HFFc6 (cell line): ENCODE measurements around the gene MAEA. TPM values are rescaled to one million over a fixed set of nuclear protein-coding genes. Genes with fewer than 3 reads are reported as not detected.

Experiments used
- DNase-seq: peaks from one replicate; pipeline ENCODE4 v3.0.0-alpha.2; 2018
- H3K27ac Mint-ChIP-seq: 2 replicates; pipeline ENCODE4 v1.8.0; 2020; ENCODE audit warnings: mild to moderate bottlenecking, mixed read lengths
- H3K27me3 Mint-ChIP-seq: 2 replicates; pipeline ENCODE4 v1.8.0; 2021; ENCODE audit warnings: mild to moderate bottlenecking, moderate library complexity, mixed read lengths; ENCODE audit not compliant: insufficient read depth
- H3K36me3 Mint-ChIP-seq: 2 replicates; pipeline ENCODE4 v1.8.0; 2021; ENCODE audit warnings: low read depth, mixed read lengths
- H3K4me1 Mint-ChIP-seq: 2 replicates; pipeline ENCODE4 v1.8.0; 2020; ENCODE audit warnings: low read depth, mixed read lengths
- H3K4me3 Mint-ChIP-seq: 2 replicates; pipeline ENCODE4 v1.8.0; 2020; ENCODE audit warnings: mild to moderate bottlenecking, moderate library complexity, mixed read lengths
- H3K9me3 Mint-ChIP-seq: 2 replicates; pipeline ENCODE4 v1.8.0; 2020; ENCODE audit warnings: mild to moderate bottlenecking, mixed read lengths
- total RNA-seq, 6 experiments: library from RNA; stranded (reverse); fragmentation: NEBNext Ultra II Directional; extraction: Animal tissue kit (Norgen Biotek cat#: 25700); gene quantifications; 2 replicates in 1 of 6; 3 replicates in 5 of 6; pipeline ENCODE4 v1.2.3, GENCODE V29; 2021
- TF ChIP-seq, protein P1 (sequence below): fragments of 200-600 bp; sonication (generic); IDR thresholded peaks from 2 replicates; pipeline ENCODE4 v1.5.0; 2021; ENCODE audit warnings: antibody characterized with exemption, mild to moderate bottlenecking

The MAEA gene
- total RNA-seq, 6 experiments from 2014 or later: 56.0 to 65.4 (median 60.6) TPM

GRCh38 chr4:1357356-1358248 lies 67.9 kb downstream of the MAEA start:
- peaks cover 2% of the 10 kb centered on the region for H3K27me3 Mint-ChIP-seq
- H3K27ac Mint-ChIP-seq: no peak overlapping the region
- H3K4me3 Mint-ChIP-seq: no peak overlapping the region
- H3K4me1 Mint-ChIP-seq: peaks cover 10% of the 10 kb centered on the region; the same call in 1 of the 2 replicates
- H3K36me3 Mint-ChIP-seq: peaks cover 4% of the 10 kb centered on the region
- DNase-seq: no peak
- no peaks in the 10 kb centered on the region for H3K9me3 Mint-ChIP-seq
- TF ChIP-seq, protein P1, sequence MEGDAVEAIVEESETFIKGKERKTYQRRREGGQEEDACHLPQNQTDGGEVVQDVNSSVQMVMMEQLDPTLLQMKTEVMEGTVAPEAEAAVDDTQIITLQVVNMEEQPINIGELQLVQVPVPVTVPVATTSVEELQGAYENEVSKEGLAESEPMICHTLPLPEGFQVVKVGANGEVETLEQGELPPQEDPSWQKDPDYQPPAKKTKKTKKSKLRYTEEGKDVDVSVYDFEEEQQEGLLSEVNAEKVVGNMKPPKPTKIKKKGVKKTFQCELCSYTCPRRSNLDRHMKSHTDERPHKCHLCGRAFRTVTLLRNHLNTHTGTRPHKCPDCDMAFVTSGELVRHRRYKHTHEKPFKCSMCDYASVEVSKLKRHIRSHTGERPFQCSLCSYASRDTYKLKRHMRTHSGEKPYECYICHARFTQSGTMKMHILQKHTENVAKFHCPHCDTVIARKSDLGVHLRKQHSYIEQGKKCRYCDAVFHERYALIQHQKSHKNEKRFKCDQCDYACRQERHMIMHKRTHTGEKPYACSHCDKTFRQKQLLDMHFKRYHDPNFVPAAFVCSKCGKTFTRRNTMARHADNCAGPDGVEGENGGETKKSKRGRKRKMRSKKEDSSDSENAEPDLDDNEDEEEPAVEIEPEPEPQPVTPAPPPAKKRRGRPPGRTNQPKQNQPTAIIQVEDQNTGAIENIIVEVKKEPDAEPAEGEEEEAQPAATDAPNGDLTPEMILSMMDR: no peak

- Mint-ChIP-seq H3K4me1 (peaks cover 10% of the 10 kb centered on the region; the same call in 1 of the 2 replicates), H3K4me3 (no peak overlapping the region), H3K9me3 (no peaks in the 10 kb centered on the region), H3K27me3 (peaks cover 2% of the 10 kb centered on the region), H3K27ac (no peak overlapping the region; the same call in 1 of the 2 replicates), H3K36me3 (peaks cover 4% of the 10 kb centered on the region)
- TF ChIP-seq, protein P1: no peak
- no peak for DNase-seq
Measured at GRCh38 chr4:1358421-1359143, 68.9 kb downstream of the MAEA start.

DNA sequence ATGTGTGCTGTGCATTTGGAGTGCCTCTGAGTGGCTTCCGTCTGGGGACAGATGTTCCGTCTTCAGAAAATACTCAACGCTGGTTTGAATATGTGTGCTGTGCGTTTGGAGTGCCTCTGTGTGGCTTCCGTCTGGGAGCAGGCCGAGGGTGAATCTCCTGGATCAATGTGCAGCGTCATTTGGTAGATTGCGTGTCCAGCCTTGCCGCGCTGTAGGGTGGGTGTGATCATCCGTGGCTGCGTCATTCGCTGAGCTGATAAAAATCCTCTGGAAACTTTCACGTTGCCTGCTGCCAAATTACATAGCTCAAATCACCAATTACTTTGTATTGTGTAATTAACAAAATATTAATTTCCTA lies 69.4 kb downstream of the MAEA start:
- Mint-ChIP-seq H3K27ac (no peak overlapping the region; the same call in 1 of the 2 replicates), H3K36me3 (peaks cover 4% of the 10 kb centered on the region), H3K9me3 (no peaks in the 10 kb centered on the region), H3K4me3 (no peak overlapping the region), H3K4me1 (peaks cover 10% of the 10 kb centered on the region; the same call in 1 of the 2 replicates), H3K27me3 (peaks cover 2% of the 10 kb centered on the region)
- DNase-seq: no peak
- TF ChIP-seq, protein P1: no peak

- H3K27ac Mint-ChIP-seq: peak overlapping the region; percentile 65; the same call in 1 of the 2 replicates
- peaks cover 10% of the 10 kb centered on the region; the same call in 1 of the 2 replicates for H3K4me1 Mint-ChIP-seq
- peaks cover 4% of the 10 kb centered on the region for H3K36me3 Mint-ChIP-seq
- peaks cover 2% of the 10 kb centered on the region for H3K27me3 Mint-ChIP-seq
- H3K4me3 Mint-ChIP-seq: no peak overlapping the region
- TF ChIP-seq, protein P1: no peak
- no peaks in the 10 kb centered on the region for H3K9me3 Mint-ChIP-seq
- no peak for DNase-seq
Measured at GRCh38 chr4:1359976-1360375, 70.3 kb downstream of the MAEA start.

DNA sequence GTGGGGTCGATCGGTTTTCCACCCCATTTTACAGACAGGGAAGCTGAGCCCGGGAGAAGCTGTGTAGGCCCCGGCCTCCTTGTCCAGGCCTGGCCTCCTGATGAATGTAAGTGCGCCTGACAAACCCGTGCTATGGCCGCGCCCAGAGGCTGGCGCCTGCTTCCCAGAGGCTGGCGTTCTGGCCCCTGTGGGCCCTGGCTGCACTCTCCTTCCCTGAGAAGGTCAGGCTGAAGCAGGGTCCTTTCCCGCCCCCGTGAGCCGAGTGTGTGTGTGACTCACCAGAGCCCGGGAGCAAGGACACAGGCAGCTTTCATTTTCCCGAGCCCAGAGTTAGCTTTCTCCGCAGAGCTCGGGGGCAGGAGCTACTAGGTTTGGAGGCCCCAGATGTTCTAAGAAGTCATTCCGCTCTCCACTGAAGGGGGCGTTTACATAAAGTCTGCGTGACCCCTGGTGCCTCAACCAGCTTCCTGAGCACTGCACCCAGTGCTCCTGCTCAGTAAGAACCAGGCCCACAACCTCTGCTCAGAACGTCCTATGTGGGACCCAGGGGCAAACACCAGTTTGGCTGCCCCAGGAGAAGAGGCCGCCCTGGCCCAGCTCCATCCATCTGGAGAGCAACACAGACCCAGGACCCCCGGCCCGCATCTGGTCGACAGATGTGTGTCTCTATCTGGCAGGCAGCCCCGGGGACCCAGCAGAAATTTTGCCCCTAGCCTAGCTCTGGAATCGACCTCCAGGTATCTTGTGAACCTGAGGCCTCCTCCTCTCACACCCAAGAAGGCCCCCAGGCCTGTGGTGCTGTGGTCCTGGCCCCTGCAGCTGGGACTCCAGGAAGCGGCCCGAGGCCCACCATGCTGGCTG lies 71.0 kb downstream of the MAEA start:
- Mint-ChIP-seq H3K36me3 (peaks cover 4% of the 10 kb centered on the region), H3K4me1 (peaks cover 10% of the 10 kb centered on the region; the same call in 1 of the 2 replicates), H3K27ac (peak overlapping the region; percentile 65; the same call in 1 of the 2 replicates), H3K4me3 (no peak overlapping the region), H3K9me3 (no peaks in the 10 kb centered on the region), H3K27me3 (peaks cover 2% of the 10 kb centered on the region)
- TF ChIP-seq, protein P1: no peak
- DNase-seq: peak; percentile 43
